ENCODE measurements around the gene FREM3.

Gene FREM3

DNA sequence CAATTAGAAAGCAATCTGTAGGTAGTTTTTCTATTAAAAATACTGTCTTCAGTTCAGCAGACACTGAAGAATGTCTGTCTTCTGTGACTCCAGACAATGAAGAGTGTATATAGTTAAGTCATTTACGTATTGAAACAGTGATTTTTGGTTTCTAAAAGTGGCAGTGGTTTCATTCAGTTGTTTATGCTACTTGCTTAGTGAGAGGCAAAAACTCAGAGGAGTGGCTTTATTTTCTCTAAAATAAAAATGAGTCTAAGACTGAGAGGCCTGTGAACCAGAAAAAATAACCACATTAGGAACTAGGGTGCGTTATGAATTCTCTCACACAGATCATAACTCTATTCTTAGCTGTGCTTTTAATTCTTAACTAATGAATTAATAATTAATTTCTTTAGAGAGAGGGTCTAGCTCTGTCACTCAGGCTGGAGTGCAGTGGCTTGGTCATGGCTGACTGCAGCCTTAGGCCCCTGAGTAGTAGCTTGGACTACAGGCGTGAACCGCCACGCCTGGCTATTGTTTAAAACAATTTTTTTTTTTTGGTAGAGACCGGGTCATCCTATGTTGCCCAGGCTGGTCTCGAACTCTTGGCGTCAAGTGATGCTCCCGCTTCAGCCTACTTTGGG, 31.4 kb downstream of the FREM3 start:
- TF ChIP-seq, protein P1, sequence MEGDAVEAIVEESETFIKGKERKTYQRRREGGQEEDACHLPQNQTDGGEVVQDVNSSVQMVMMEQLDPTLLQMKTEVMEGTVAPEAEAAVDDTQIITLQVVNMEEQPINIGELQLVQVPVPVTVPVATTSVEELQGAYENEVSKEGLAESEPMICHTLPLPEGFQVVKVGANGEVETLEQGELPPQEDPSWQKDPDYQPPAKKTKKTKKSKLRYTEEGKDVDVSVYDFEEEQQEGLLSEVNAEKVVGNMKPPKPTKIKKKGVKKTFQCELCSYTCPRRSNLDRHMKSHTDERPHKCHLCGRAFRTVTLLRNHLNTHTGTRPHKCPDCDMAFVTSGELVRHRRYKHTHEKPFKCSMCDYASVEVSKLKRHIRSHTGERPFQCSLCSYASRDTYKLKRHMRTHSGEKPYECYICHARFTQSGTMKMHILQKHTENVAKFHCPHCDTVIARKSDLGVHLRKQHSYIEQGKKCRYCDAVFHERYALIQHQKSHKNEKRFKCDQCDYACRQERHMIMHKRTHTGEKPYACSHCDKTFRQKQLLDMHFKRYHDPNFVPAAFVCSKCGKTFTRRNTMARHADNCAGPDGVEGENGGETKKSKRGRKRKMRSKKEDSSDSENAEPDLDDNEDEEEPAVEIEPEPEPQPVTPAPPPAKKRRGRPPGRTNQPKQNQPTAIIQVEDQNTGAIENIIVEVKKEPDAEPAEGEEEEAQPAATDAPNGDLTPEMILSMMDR (conservative IDR thresholded peaks at IDR 0.05; ENCODE audit: low read depth, low read length), result no peak
- no peak overlapping the region for H3K4me3 ChIP-seq (ENCODE audit: low read length)
- DNase-seq (ENCODE audit: low read depth), result no peak

DNA sequence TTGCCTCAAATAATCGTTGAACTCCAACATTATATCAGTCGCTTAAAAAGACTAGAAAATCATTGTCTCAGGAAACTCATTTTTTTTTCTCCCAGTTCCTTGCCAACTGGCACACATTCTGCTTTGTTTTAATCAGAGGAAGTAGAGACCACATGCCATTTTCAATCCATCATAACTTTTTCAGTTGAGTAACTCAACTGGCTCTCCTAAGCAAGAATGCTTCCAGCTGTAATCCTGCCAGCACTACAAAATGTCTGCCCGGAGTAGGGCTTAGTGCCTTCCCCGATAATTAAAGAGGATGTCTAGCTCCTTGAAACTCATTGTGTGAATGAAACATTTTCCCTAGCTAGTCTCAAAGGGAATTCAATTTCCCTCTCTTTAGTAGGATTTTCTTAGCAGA, 33.0 kb downstream of the FREM3 start:
- peak; percentile 98 for DNase-seq (ENCODE audit: low read depth)
- TF ChIP-seq, protein P1 (conservative IDR thresholded peaks at IDR 0.05; ENCODE audit: low read depth, low read length), result no peak

DNA sequence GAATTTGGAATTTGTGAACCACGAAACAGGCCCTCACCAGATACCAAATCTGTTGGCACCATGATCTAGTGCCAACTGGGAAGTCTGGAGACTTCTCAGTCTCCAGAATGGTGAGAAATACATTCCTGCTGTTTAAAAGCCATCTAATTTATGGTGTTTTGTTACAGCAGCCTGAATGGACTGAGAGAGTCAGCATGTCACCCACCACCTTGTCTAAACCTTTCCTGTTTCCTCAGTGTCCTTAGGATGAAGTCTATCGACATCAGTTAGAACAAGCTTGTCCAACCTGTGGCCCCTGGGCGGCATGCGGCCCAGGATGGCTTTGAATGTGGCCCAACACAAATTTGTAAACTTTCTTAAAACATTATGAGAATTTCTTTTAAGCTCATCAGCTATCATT, 42.1 kb downstream of the FREM3 start:
- H3K4me3 ChIP-seq (ENCODE audit: low read length), result no peak overlapping the region
- TF ChIP-seq, protein P1 (conservative IDR thresholded peaks at IDR 0.05; ENCODE audit: low read depth, low read length), result no peak
- no peak for DNase-seq (ENCODE audit: low read depth)

More for the DNA sequence above, 33.0 kb downstream of the FREM3 start:
- H3K4me3 ChIP-seq (ENCODE audit: low read length), result no peak overlapping the region

- H3K4me3 ChIP-seq (ENCODE audit: low read length), result no peak overlapping the region
- no peak for DNase-seq (ENCODE audit: low read depth)
- TF ChIP-seq, protein P1 (conservative IDR thresholded peaks at IDR 0.05; ENCODE audit: low read depth, low read length), result no peak
Observed at GRCh38 chr4:143654571-143654970, 45.9 kb downstream of the FREM3 start.

DNA sequence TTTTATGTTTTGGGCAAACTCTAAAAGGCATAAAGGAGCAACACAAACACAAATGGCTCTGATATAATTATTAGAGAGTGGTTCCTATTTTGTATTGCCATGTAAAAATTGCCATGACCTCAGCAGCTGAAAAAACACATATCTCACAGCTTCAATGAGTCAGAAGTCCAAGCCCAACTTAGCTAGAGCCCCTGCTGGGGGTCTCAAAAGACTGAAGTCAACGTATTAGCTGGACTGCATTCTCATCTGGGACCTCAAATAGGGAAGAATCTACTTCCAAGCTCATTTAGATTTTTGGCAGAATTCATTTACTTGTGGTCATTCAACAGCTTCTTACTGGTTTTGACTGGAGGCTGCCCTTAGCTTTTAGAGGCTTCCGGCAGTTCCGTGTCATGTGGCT, 47.4 kb downstream of the FREM3 start:
- no peak overlapping the region for H3K4me3 ChIP-seq (ENCODE audit: low read length)
- no peak for DNase-seq (ENCODE audit: low read depth)
- TF ChIP-seq, protein P1 (conservative IDR thresholded peaks at IDR 0.05; ENCODE audit: low read depth, low read length), result no peak

GRCh38 chr4:143643399-143643798, 57.1 kb downstream of the FREM3 start:
- TF ChIP-seq, protein P1 (conservative IDR thresholded peaks at IDR 0.05; ENCODE audit: low read depth, low read length), result no peak
- no peak for DNase-seq (ENCODE audit: low read depth)
- H3K4me3 ChIP-seq (ENCODE audit: low read length), result no peak overlapping the region

DNA sequence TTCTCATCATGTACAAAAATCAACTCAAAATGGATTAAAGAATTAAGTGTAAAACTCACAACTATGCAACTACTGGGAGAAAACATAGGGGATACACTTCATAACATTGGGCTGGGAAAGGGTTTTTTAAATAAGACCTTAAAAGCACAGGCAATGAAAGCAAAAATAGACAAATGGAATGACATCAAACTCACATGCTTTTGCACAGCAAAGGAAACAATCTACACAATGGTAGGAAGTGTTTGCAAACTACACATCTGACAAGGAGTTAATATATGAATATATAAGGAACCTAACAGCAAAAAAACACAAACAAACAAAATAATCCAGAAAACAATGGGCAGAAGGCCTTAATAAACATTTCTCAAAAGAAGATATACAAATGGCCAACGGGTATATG, 57.9 kb downstream of the FREM3 start:
- H3K4me3 ChIP-seq (ENCODE audit: low read length), result no peak overlapping the region
- TF ChIP-seq, protein P1 (conservative IDR thresholded peaks at IDR 0.05; ENCODE audit: low read depth, low read length), result no peak
- DNase-seq (ENCODE audit: low read depth), result no peak

All from retinal pigment epithelial cell (primary cell).